SK-N-DZ (cell line): Measurements from ENCODE around the gene HS3ST3A1.

Experiments used
- small RNA-seq, 2 experiments: library from RNA; depleted of rRNA; stranded (forward); fragments of <200 nt; gene quantifications; one replicate each; pipeline ENCODE3, GENCODE V24; 2014

HS3ST3A1 gene

Small RNA genes within 50 kb of the gene (small RNA-seq; reads per million reads assigned to genes)
- 0 reads per million in 2 experiments for gene MIR548H3
